Measurements from ENCODE around the gene MBD3.
"Not testable (repeated sequence)": the region's sequence is repeated elsewhere in the genome, so short reads cannot be mapped to it uniquely, and the experiment has no call there.

The MBD3 gene

GRCh38 chr19:1549332-1549945 is 43.2 kb downstream of the MBD3 start:
- H3K4me3 ChIP-seq (ENCODE audit: control insufficient read depth, low read depth, low read length) = no peak overlapping the region
- no peak for DNase-seq (ENCODE audit: low read depth)
- no peak for TF ChIP-seq CTCF (IDR thresholded peaks at IDR 0.05; ENCODE audit: control insufficient read depth, insufficient read depth, low read depth, low read length, missing control alignments)

GRCh38 chr19:1540365-1540925 is 52.2 kb downstream of the MBD3 start:
- H3K4me3 ChIP-seq (ENCODE audit: control insufficient read depth, low read depth, low read length) = no peak overlapping the region
- TF ChIP-seq CTCF (IDR thresholded peaks at IDR 0.05; ENCODE audit: control insufficient read depth, insufficient read depth, low read depth, low read length, missing control alignments) = no peak
- DNase-seq (ENCODE audit: low read depth) = no peak

- not testable (repeated sequence) for H3K4me3 ChIP-seq (ENCODE audit: control insufficient read depth, low read depth, low read length); DNase-seq (ENCODE audit: low read depth)
Measured at GRCh38 chr19:1539749-1540148, 52.9 kb downstream of the MBD3 start.

GRCh38 chr19:1538978-1539377 is 53.7 kb downstream of the MBD3 start:
- no peak overlapping the region; the same call in 1 of the 2 replicates for H3K4me3 ChIP-seq (ENCODE audit: control insufficient read depth, low read depth, low read length)
- no peak for DNase-seq (ENCODE audit: low read depth)
- TF ChIP-seq CTCF (IDR thresholded peaks at IDR 0.05; ENCODE audit: control insufficient read depth, insufficient read depth, low read depth, low read length, missing control alignments) = no peak

- not testable (repeated sequence) for H3K4me3 ChIP-seq (ENCODE audit: control insufficient read depth, low read depth, low read length); DNase-seq (ENCODE audit: low read depth)
Measured at GRCh38 chr19:1535699-1536098, 57.0 kb downstream of the MBD3 start.

- no peak for TF ChIP-seq CTCF (IDR thresholded peaks at IDR 0.05; ENCODE audit: control insufficient read depth, insufficient read depth, low read depth, low read length, missing control alignments)
- H3K4me3 ChIP-seq (ENCODE audit: control insufficient read depth, low read depth, low read length) = no peak overlapping the region
- DNase-seq (ENCODE audit: low read depth) = no peak
Measured at GRCh38 chr19:1534972-1535371, 57.7 kb downstream of the MBD3 start.

GRCh38 chr19:1533510-1534150 is 59.0 kb downstream of the MBD3 start:
- H3K4me3 ChIP-seq (ENCODE audit: control insufficient read depth, low read depth, low read length) = no peak overlapping the region
- DNase-seq (ENCODE audit: low read depth) = no peak
- TF ChIP-seq CTCF (IDR thresholded peaks at IDR 0.05; ENCODE audit: control insufficient read depth, insufficient read depth, low read depth, low read length, missing control alignments) = no peak
